Erythroblast (primary cell): Measurements from ENCODE around the gene AWAT1.

ENCODE experiments used
- GATA1 ChIP-seq: IDR thresholded peaks from 2 replicates; pipeline ENCODE4 v1.6.1; 2011; ENCODE audit warnings: low read depth, mild to moderate bottlenecking, control low read depth, low read length, moderate library complexity
- POLR2A ChIP-seq: IDR thresholded peaks from 2 replicates; pipeline ENCODE4 v1.6.1; 2011; ENCODE audit warnings: mild to moderate bottlenecking, low read length

DNA sequence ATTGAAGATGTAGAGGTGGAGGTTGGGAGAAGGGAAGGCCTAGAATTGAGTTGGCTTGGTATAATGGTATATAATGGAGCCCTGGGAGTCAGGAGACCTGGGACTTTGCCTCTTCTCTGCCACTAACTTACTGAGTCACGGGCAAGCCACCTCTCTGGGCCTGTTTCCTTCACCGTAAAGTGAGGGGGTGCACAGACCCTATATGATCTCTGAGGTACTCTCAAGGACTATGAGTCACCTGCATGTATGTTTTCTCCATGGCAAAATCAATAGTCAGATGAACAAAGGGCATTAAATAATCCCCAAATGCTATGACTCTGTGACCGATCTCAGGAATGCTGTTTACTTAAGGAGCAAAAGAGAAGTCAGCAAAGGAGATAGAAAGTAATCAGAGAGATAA lies 20.5 kb downstream of the AWAT1 start:
- no peak for TF ChIP-seq POLR2A
- TF ChIP-seq GATA1: no peak
